Coronary artery (tissue), 2 donors: ENCODE data around the gene MYO1B.

Experiments used
- DNase-seq: peaks from one replicate; pipeline ENCODE4 v3.0.0-alpha.2; 2017; ENCODE audit warnings: low spot score
- H3K27ac ChIP-seq, 2 donors: fragments of 200-600 bp; sonication (generic); one replicate each; pipeline ENCODE4 v1.5.1; 2016 to 2019
- H3K4me3 ChIP-seq: fragments of 200-600 bp; sonication (generic); 2 replicates; pipeline ENCODE4 v1.5.1; 2016; ENCODE audit warnings: mild to moderate bottlenecking, moderate library complexity
- TF ChIP-seq, protein P1 (sequence below): fragments of 200-600 bp; sonication (generic); IDR thresholded peaks from one replicate; pipeline ENCODE4 v1.5.1; 2019; ENCODE audit warnings: antibody characterized with exemption

MYO1B gene

GRCh38 chr2:191351298-191351697 lies 106.1 kb downstream of the MYO1B start:
- Histone ChIP-seq H3K4me3 (no peak overlapping the region), H3K27ac (no peak overlapping the region)
- TF ChIP-seq, protein P1, sequence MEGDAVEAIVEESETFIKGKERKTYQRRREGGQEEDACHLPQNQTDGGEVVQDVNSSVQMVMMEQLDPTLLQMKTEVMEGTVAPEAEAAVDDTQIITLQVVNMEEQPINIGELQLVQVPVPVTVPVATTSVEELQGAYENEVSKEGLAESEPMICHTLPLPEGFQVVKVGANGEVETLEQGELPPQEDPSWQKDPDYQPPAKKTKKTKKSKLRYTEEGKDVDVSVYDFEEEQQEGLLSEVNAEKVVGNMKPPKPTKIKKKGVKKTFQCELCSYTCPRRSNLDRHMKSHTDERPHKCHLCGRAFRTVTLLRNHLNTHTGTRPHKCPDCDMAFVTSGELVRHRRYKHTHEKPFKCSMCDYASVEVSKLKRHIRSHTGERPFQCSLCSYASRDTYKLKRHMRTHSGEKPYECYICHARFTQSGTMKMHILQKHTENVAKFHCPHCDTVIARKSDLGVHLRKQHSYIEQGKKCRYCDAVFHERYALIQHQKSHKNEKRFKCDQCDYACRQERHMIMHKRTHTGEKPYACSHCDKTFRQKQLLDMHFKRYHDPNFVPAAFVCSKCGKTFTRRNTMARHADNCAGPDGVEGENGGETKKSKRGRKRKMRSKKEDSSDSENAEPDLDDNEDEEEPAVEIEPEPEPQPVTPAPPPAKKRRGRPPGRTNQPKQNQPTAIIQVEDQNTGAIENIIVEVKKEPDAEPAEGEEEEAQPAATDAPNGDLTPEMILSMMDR: no peak
- DNase-seq: no peak

DNA sequence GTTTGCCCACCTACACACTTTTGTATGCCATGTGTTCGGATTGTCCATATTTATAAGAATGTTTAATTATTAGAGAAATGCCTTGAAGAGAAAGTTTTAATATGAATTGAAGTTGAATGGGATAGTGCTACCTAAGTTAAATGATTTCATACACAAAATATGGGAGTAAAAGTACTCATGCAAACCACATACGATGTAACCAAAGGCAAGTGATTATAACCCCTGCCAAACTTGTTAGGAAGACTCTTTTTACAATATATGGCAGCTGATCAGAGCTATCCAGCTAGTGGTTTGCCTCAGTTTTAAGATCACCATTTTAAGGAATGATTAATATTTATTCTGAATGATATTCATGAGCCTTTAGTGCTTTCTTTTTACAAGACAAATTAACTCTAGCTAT lies 106.7 kb downstream of the MYO1B start:
- no peak overlapping the region for H3K4me3 ChIP-seq
- no peak for DNase-seq
- TF ChIP-seq, protein P1: no peak
- H3K27ac ChIP-seq: no peak overlapping the region

GRCh38 chr2:191352536-191352935 lies 107.3 kb downstream of the MYO1B start:
- Histone ChIP-seq H3K4me3 (no peak overlapping the region), H3K27ac (no peak overlapping the region)
- no peak for DNase-seq
- TF ChIP-seq, protein P1: no peak

DNA sequence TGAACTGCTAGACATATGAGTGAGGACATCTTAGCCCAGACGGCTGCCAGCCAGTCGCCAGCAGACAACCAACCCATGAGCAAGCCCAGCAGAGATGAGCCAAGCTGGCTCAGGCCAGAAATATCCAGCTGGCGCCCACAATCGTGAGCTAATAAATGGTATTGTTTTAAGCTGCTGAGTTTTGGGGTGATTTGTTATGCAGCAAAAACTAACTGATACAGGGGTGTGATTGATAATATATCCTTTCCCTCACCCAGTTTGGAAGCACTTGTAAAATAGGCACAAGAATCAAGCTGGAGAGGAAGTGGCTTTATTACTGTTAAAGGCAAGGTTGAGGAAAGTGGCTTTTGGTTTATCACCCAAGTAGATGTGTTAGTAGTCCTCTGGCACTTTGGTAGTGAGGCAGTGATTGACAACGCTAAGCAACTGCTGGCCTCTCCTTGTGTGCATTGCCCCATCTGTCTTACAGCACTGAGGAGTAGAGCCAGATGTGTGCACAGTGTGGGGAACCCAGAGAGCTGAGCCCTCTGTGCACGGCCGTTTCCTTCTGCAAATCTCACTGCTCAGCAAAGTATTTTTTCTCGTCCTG lies 110.1 kb downstream of the MYO1B start:
- no peak overlapping the region for H3K27ac ChIP-seq
- TF ChIP-seq, protein P1: no peak
- no peak for DNase-seq
- H3K4me3 ChIP-seq: no peak overlapping the region

- TF ChIP-seq, protein P1: no peak
- Histone ChIP-seq H3K27ac (no peak overlapping the region), H3K4me3 (no peak overlapping the region)
- no peak for DNase-seq
These were observed 112.5 kb downstream of the MYO1B start for GRCh38 chr2:191357678-191358077.

DNA sequence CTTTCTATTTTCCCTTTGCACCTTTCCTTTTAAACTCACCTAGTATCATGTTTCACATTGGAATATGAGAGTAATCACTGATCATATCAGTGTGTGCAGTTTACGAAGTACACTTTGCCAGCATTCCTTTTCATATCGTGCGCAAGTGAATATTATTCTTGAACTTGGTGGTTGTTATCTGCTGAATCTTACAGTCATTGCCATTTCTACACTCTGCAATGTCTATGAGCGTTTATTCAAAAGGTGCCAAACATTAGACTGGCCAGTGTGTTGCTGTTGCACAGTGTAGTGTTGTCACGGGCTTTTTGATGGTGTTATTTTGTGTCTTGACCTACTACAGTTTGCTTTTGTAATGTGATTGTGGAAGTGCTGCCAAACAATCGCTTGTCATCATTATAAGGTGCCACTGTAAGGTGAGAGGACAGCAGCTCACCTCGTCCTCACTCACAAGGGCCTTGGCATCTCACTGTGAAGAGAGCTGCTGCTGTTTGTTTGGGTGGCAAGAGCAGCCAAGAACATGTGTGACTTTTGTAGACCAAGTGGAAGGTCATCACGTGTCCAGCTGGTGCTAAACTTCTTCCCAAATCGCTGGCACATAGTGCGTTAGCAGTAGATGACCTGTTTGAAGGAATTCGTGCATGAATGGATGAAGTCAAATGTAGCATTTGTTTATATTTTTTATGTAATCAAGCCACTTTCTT lies 113.3 kb downstream of the MYO1B start:
- TF ChIP-seq, protein P1: no peak
- no peak overlapping the region for H3K27ac ChIP-seq
- no peak for DNase-seq
- H3K4me3 ChIP-seq: no peak overlapping the region

- no peak overlapping the region for H3K27ac ChIP-seq
- no peak for DNase-seq
- TF ChIP-seq, protein P1: no peak
- no peak overlapping the region for H3K4me3 ChIP-seq
These were observed 113.9 kb downstream of the MYO1B start for GRCh38 chr2:191359133-191359532.
